Naive thymus-derived CD8-positive, alpha-beta T cell (primary cell): ENCODE results near the gene GRIK2. TPM values are rescaled to one million over a fixed set of nuclear protein-coding genes. Genes with fewer than 3 reads are reported as not detected.
"Not testable (repeated sequence)": the region's sequence is repeated elsewhere in the genome, so short reads cannot be mapped to it uniquely, and the experiment has no call there.

Experiments
- ATAC-seq, 2 donors: fragments of 150-1000 bp; cut with Tn5 transposase in 1 of 2; sonication (Bioruptor Pico), chemical (Tn5 transposase) in 1 of 2; 1 replicate in 1 of 2; 2 replicates in 1 of 2; pipeline ENCODE4 v1.10.0; 2021; ENCODE audit warnings: mild to moderate bottlenecking in 2 of 2, moderate library complexity in 2 of 2
- POLR2A ChIA-PET: fragments of 350-600 bp; sonication (Branson Sonifier 250); formaldehyde crosslinking; loops from one replicate; lab custom pipeline; 2021; ENCODE audit warnings: antibody characterized with exemption; lab: Charles Lee
- DNase-seq, 10 donors: peaks; one replicate each; pipeline versions ENCODE4 v3.0.0 to v3.0.0-alpha.2; 2020 to 2022
- H3K27ac Mint-ChIP-seq, 10 donors: one replicate each; pipeline ENCODE4 v1.8.0; 2020 to 2022; ENCODE audit warnings: mild to moderate bottlenecking in 10 of 10, mixed read lengths in 10 of 10, moderate library complexity in 4 of 10, inconsistent platforms in 1 of 10
- H3K27me3 Mint-ChIP-seq, 5 donors: one replicate each; pipeline ENCODE4 v1.8.0; 2021 to 2022; ENCODE audit warnings: mixed read lengths in 5 of 5
- H3K36me3 Mint-ChIP-seq, 3 donors: one replicate each; pipeline ENCODE4 v1.8.0; 2020 to 2022; ENCODE audit warnings: mixed read lengths in 3 of 3, mild to moderate bottlenecking in 2 of 3, inconsistent platforms in 1 of 3
- H3K4me1 Mint-ChIP-seq, 4 donors: one replicate each; pipeline ENCODE4 v1.8.0; 2021 to 2022; ENCODE audit warnings: mixed read lengths in 4 of 4
- H3K4me3 Mint-ChIP-seq, 10 donors: one replicate each; pipeline ENCODE4 v1.8.0; 2020 to 2022; ENCODE audit warnings: mild to moderate bottlenecking in 10 of 10, mixed read lengths in 10 of 10, moderate library complexity in 6 of 10, inconsistent platforms in 1 of 10
- H3K9me3 Mint-ChIP-seq, 9 donors: one replicate each; pipeline ENCODE4 v1.8.0; 2020 to 2022; ENCODE audit warnings: mixed read lengths in 9 of 9, mild to moderate bottlenecking in 3 of 9, inconsistent platforms in 1 of 9, moderate library complexity in 1 of 9
- polyA plus RNA-seq, 3 donors: library from polyadenylated mRNA; unstranded; fragments of 300-500 nt; fragmentation: Illumina TruSeq; gene quantifications; one replicate each; pipeline ENCODE4 v1.2.3, GENCODE V29; 2021
- total RNA-seq, 8 experiments: library from RNA in 2 of 8; stranded (reverse) in 2 of 8; gene quantifications; one replicate each; pipeline ENCODE4 v1.2.3 and lab custom pipeline; 2021 to 2026

GRIK2 gene
- total and polyA plus RNA-seq, 5 experiments from 2014 or later: not detected

DNA sequence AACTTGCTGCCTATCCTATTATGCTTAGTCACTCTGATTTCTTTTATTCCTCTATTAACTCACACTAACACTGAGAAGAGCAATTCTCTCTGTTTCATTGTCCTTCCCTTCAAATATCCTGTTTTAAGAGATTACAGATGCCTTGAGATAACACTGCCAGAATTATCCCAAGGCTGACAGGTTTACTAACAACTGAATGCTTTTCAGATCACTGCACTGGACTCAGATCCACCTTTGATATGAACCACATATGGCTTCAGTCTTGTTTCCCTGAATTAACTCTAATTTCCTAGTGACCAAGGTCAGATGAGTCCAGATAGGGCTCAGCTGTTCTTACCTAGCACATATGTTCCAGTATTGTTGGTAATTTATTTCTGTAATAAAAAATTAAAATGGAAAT lies 633.1 kb downstream of the GRIK2 start:
- POLR2A ChIA-PET: no interaction called here

GRCh38 chr6:102028176-102028575 lies 634.7 kb downstream of the GRIK2 start:
- no peaks in the 10 kb centered on the region for H3K27me3 Mint-ChIP-seq
- peaks cover 0 to 29% (median 0%) of the 10 kb centered on the region in 9 donors for H3K9me3 Mint-ChIP-seq
- no peaks in the 10 kb centered on the region for H3K36me3 Mint-ChIP-seq
- no peak overlapping the region for H3K27ac Mint-ChIP-seq
- no peak overlapping the region for H3K4me3 Mint-ChIP-seq
- no peak for DNase-seq
- ATAC-seq: no peak
- no peaks in the 10 kb centered on the region for H3K4me1 Mint-ChIP-seq
- POLR2A ChIA-PET: no interaction called here

More for the DNA sequence above, 633.1 kb downstream of the GRIK2 start:
- no peaks in the 10 kb centered on the region for H3K36me3 Mint-ChIP-seq
- H3K4me1 Mint-ChIP-seq: no peaks in the 10 kb centered on the region
- ATAC-seq (no peak), DNase-seq (no peak)
- H3K27me3 Mint-ChIP-seq: no peaks in the 10 kb centered on the region
- no peak overlapping the region for H3K4me3 Mint-ChIP-seq
- H3K9me3 Mint-ChIP-seq: peaks cover 0 to 38% (median 2%) of the 10 kb centered on the region in 9 donors
- H3K27ac Mint-ChIP-seq: no peak overlapping the region

DNA sequence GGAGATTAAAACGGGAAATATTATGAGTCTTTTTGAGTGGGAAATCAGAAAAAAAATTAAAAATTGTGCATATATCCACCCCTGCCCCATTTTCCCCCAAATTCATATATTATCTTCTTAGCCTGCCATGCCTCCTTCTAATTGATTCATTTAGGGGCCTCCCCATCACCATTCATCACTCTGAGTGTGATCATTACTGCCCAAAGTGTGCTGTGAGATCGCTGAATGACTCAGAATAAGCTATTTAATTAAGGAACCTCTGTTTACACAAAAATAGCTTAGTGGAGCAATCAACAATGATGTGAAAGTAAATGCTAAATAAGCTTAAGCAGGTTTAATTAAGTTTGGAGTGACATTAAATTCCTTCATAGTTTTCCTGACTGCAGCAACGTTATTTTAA lies 645.5 kb downstream of the GRIK2 start:
- no peaks in the 10 kb centered on the region for H3K36me3 Mint-ChIP-seq
- H3K4me3 Mint-ChIP-seq: no peak overlapping the region
- POLR2A ChIA-PET: no interaction called here
- no peaks in the 10 kb centered on the region for H3K27me3 Mint-ChIP-seq
- H3K27ac Mint-ChIP-seq: no peak overlapping the region
- DNase-seq (no peak), ATAC-seq (no peak)
- H3K4me1 Mint-ChIP-seq: no peaks in the 10 kb centered on the region
- H3K9me3 Mint-ChIP-seq: peaks cover 0 to 14% (median 3%) of the 10 kb centered on the region in 9 donors

- H3K4me3 Mint-ChIP-seq: no peak overlapping the region
- no peaks in the 10 kb centered on the region for H3K4me1 Mint-ChIP-seq
- H3K9me3 Mint-ChIP-seq: peaks cover 0 to 14% (median 3%) of the 10 kb centered on the region in 9 donors
- H3K36me3 Mint-ChIP-seq: no peaks in the 10 kb centered on the region
- no peak for ATAC-seq
- no peak for DNase-seq
- POLR2A ChIA-PET: no interaction called here
- H3K27ac Mint-ChIP-seq: no peak overlapping the region
- no peaks in the 10 kb centered on the region for H3K27me3 Mint-ChIP-seq
These were observed 645.9 kb downstream of the GRIK2 start for GRCh38 chr6:102039441-102039840.

DNA sequence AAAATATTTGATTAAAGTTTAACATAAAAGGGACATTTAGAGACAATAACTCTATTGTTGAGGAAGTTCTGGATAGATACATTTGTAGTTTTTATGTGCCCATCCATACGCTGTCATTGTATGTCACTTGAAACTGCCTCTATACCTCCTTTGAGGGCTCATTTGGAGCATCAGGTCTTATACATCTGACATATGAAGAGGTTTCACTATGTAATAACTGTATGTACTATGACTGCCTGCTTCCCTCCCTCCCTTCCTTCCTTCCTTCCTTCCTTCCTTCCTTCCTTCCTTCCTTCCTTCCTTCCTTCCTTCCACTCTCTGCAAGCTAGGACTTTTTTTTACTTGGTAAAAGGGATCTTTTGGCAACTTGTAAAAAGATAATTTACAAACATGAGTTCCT lies 657.5 kb downstream of the GRIK2 start:
- no peak for ATAC-seq
- POLR2A ChIA-PET: no interaction called here

DNA sequence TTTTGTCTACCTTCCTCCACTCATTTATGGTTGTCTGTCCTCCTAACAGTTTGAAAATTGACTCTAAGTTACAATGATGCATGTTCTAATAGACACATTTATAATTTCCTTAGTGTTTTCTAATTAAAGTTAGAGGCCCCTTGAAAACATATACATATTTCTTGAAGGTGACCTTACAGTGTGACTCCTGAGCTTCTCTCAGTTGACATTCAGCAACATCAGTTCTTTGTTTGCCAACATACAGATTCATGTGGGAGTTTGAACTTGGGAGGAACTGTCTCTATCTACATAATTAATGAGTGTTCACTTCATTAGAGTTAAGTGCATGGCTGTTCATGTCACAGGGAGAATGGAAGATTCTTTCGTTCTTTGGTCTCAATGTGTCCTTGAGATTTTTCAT lies 658.2 kb downstream of the GRIK2 start:
- no peak overlapping the region for H3K27ac Mint-ChIP-seq
- no peaks in the 10 kb centered on the region for H3K4me1 Mint-ChIP-seq
- POLR2A ChIA-PET: no interaction called here
- DNase-seq (no peak), ATAC-seq (no peak)
- no peaks in the 10 kb centered on the region for H3K36me3 Mint-ChIP-seq
- H3K27me3 Mint-ChIP-seq: no peaks in the 10 kb centered on the region
- H3K4me3 Mint-ChIP-seq: no peak overlapping the region
- peaks cover 0 to 8% (median 2%) of the 10 kb centered on the region in 9 donors for H3K9me3 Mint-ChIP-seq

More for the DNA sequence above, 657.5 kb downstream of the GRIK2 start:
- no peak for DNase-seq
- Mint-ChIP-seq H3K9me3 (peaks cover 0 to 8% (median 2%) of the 10 kb centered on the region in 9 donors), H3K36me3 (no peaks in the 10 kb centered on the region), H3K4me1 (no peaks in the 10 kb centered on the region), H3K4me3 (no peak overlapping the region), H3K27ac (no peak overlapping the region), H3K27me3 (no peaks in the 10 kb centered on the region)

DNA sequence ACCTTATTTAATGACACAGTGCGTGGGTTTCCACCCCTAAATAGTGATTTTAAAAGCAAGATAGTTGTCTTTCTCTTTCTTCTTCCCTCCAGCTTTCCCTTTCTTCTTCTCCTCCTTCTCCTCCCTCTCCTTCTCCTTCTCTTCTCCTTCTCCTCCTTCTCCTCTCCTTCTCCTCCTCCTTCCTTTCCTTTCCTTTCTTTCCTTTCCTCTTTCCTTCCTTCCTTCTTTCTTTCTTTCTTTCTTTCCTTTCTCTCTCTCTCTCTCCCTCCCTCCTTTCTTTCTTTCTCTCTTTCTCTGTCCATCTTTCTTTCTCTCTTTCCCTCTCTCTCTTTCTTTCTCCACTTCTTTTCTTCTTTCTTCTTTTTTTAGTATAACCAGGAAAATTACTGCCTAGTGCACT lies 670.6 kb downstream of the GRIK2 start:
- Mint-ChIP-seq H3K9me3 (peaks cover 0 to 9% (median 0%) of the 10 kb centered on the region in 9 donors), H3K4me3 (no peak overlapping the region), H3K27me3 (no peaks in the 10 kb centered on the region), H3K4me1 (no peaks in the 10 kb centered on the region), H3K36me3 (no peaks in the 10 kb centered on the region), H3K27ac (no peak overlapping the region)
- DNase-seq (no peak), ATAC-seq (no peak)
- POLR2A ChIA-PET: no interaction called here

- no peak for ATAC-seq
- no peaks in the 10 kb centered on the region for H3K36me3 Mint-ChIP-seq
- POLR2A ChIA-PET: no interaction called here
These were observed 672.8 kb downstream of the GRIK2 start for GRCh38 chr6:102066301-102066700.

GRCh38 chr6:102068349-102068929 lies 674.9 kb downstream of the GRIK2 start:
- DNase-seq (no peak), ATAC-seq (no peak)
- no peaks in the 10 kb centered on the region for H3K27me3 Mint-ChIP-seq
- POLR2A ChIA-PET: no interaction called here
- no peaks in the 10 kb centered on the region for H3K4me1 Mint-ChIP-seq
- peaks cover 0 to 9% (median 0%) of the 10 kb centered on the region in 9 donors for H3K9me3 Mint-ChIP-seq
- H3K27ac Mint-ChIP-seq: no peak overlapping the region
- H3K4me3 Mint-ChIP-seq: no peak overlapping the region
- H3K36me3 Mint-ChIP-seq: no peaks in the 10 kb centered on the region

More at GRCh38 chr6:102066301-102066700, 672.8 kb downstream of the GRIK2 start:
- Mint-ChIP-seq H3K9me3 (peaks cover 0 to 9% (median 0%) of the 10 kb centered on the region in 9 donors), H3K4me1 (no peaks in the 10 kb centered on the region), H3K27ac (no peak overlapping the region), H3K27me3 (no peaks in the 10 kb centered on the region), H3K4me3 (no peak overlapping the region)
- DNase-seq: no peak

GRCh38 chr6:102075539-102075938 lies 682.0 kb downstream of the GRIK2 start:
- Mint-ChIP-seq H3K36me3 (no peaks in the 10 kb centered on the region), H3K27me3 (no peaks in the 10 kb centered on the region), H3K4me3 (no peak overlapping the region), H3K4me1 (no peaks in the 10 kb centered on the region), H3K27ac (no peak overlapping the region), H3K9me3 (peaks cover 0 to 11% (median 3%) of the 10 kb centered on the region in 9 donors)
- DNase-seq: no peak
- ATAC-seq: no peak
- POLR2A ChIA-PET: no interaction called here

DNA sequence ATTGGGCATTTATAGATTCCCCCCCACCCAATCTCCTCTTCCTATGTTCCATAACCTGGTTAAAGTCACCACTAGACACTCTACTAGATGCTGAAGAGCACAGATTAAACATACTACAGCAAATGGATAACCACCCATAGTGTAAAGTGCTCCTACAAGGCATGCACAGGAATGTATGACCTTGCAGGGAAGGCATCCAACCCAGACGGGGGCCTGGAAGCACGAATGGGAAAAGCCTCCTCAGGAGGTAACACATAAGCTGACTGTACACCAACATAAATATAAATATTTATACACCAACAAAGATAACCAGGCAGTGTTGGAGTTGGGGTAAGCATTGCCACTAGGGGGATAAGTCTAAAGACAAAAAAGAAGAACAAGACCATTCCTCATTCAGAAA lies 691.7 kb downstream of the GRIK2 start:
- H3K36me3 Mint-ChIP-seq: no peaks in the 10 kb centered on the region
- H3K27ac Mint-ChIP-seq: no peak overlapping the region
- no peaks in the 10 kb centered on the region for H3K27me3 Mint-ChIP-seq
- POLR2A ChIA-PET: no interaction called here
- no peak overlapping the region for H3K4me3 Mint-ChIP-seq
- no peak for ATAC-seq
- H3K4me1 Mint-ChIP-seq: no peaks in the 10 kb centered on the region
- no peak for DNase-seq
- peaks cover 0 to 51% (median 1%) of the 10 kb centered on the region in 9 donors for H3K9me3 Mint-ChIP-seq

DNA sequence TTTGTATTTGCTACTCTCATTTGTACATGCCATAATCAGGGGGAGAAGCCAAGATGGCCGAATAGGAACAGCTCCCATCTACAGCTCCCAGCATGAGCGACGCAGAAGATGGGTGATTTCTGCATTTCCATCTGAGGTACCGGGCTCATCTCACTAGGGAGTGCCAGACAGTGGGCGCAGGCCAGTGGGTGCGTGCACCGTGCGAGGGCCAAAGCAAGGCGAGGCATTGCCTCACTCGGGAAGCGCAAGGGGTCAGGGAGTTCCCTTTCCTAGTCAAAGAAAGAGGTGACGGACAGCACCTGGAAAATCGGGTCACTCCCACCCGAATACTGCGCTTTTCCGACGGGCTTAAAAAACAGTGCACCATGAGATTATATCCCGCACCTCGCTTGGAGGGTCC lies 694.7 kb downstream of the GRIK2 start:
- H3K36me3 Mint-ChIP-seq, H3K27me3 Mint-ChIP-seq, DNase-seq, H3K27ac Mint-ChIP-seq, ATAC-seq, H3K4me3 Mint-ChIP-seq, H3K4me1 Mint-ChIP-seq, POLR2A ChIA-PET: not testable (repeated sequence)
- H3K9me3 Mint-ChIP-seq: peaks cover 0 to 40% (median 3%) of the 10 kb centered on the region in 9 donors

GRCh38 chr6:102114402-102114801 lies 720.9 kb downstream of the GRIK2 start:
- no peak for DNase-seq
- Mint-ChIP-seq H3K36me3 (no peaks in the 10 kb centered on the region), H3K9me3 (peaks cover 0 to 34% (median 11%) of the 10 kb centered on the region in 9 donors), H3K27me3 (no peaks in the 10 kb centered on the region), H3K27ac (no peak overlapping the region), H3K4me1 (no peaks in the 10 kb centered on the region), H3K4me3 (no peak overlapping the region)
- no peak for ATAC-seq
- POLR2A ChIA-PET: no interaction called here

- Mint-ChIP-seq H3K4me1 (no peaks in the 10 kb centered on the region), H3K4me3 (no peak overlapping the region), H3K9me3 (peaks cover 0 to 41% (median 11%) of the 10 kb centered on the region in 9 donors), H3K27ac (no peak overlapping the region), H3K36me3 (no peaks in the 10 kb centered on the region), H3K27me3 (no peaks in the 10 kb centered on the region)
- no peak for DNase-seq
- ATAC-seq: no peak
- POLR2A ChIA-PET: no interaction called here
These were observed 722.4 kb downstream of the GRIK2 start for GRCh38 chr6:102115911-102116310.
